Stimulated activated CD8-positive, alpha-beta memory T cell treated with anti-CD3 and anti-CD28 coated beads, Interleukin-7, amount 100 ng/mL, for 1 hour (primary cell): ENCODE data around the gene TOM1.

Source experiments
- DNase-seq, 2 donors: peaks; one replicate each; pipeline ENCODE4 v3.0.0-alpha.2; 2020; ENCODE audit warnings: low read depth in 2 of 2

The TOM1 gene

DNA sequence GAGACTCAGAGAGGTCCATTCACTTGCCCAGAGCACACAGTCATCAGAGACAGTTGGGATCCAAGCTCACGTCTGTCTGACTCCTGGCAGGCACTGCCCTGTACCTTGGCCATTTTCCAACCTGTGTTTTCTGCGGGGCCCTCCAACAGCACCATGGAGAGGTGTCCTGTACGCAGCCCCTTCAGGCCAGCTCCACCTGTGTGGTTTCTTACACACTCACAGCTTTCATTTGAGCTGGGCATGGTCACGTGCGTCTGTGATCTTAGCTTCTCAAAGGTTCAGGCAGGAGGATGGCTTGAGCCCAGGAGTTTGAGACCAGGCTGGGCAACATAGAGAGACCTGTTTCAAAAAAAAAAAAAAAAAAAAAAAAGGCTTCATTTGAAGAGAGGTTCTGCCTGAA, 24.4 kb downstream of the TOM1 start:
- DNase-seq: no peak

DNA sequence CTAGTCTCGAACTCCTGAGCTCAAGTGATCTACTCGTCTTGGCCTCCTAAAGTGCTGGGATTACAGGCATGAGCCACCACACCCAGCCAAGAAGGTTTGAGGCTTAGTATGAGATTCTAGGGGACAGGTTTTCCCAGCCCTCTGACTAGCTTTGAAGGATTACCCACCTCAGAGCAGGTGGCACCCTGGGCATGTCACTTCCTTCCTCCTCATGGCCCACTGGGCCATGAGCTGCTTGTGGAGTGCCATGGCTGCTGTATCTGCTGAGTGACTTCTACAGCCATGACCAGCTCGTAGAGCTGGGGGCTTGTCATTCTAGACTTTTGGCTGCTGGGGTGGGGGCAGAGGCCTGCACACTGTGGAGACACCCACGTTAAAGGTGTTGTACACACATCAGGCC, 25.1 kb downstream of the TOM1 start:
- DNase-seq: no peak

DNA sequence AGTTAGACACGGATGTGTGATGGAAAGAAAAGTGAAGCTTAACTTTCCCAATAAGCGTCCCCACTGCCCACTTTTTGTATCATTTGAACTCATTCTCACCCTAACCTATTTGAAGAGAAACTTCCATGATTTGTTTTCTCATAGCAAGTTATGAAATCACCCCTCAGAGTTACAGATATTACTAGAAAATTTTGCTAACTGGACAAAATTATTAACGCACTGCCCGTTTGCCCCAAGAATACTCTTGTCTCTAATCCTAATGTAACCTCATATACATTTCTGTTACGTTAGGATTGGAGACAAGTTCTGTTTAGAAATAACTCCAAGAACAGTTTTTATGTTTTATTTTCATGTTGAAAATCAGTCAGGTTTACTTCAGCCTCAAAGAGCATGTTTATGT, 25.5 kb downstream of the TOM1 start:
- DNase-seq: no peak

DNA sequence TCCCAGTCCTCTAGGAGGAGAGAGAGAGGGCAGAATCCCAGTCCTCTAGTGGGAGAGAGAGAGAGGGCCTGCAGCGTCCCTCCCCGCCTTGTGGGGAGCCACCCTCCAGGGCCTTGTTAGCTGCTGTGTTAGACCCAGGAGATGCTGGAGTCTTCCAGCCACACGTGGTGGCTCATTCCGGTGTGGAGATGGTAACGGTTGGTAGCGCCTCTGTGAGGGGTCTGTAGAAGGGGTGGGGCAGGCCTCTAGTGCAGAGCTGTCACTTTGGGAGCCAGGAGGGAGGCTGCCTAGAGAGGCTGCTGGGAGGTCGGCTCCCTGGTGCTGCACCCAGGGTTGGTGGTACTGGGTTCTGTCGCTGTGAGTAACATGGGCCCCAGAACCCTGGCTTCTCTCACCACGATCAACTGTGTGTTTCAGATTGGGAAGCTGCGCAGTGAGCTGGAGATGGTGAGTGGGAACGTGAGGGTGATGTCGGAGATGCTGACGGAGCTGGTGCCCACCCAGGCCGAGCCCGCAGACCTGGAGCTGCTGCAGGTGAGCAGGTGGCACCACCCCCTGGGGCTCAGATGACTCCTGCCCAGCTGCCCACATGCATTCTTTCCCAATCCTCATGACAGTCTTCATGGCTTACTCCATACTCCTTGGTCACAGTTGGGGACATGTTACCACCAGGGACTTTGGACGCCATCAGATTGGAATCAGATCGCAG, 27.3 kb downstream of the TOM1 start:
- no peak for DNase-seq

DNA sequence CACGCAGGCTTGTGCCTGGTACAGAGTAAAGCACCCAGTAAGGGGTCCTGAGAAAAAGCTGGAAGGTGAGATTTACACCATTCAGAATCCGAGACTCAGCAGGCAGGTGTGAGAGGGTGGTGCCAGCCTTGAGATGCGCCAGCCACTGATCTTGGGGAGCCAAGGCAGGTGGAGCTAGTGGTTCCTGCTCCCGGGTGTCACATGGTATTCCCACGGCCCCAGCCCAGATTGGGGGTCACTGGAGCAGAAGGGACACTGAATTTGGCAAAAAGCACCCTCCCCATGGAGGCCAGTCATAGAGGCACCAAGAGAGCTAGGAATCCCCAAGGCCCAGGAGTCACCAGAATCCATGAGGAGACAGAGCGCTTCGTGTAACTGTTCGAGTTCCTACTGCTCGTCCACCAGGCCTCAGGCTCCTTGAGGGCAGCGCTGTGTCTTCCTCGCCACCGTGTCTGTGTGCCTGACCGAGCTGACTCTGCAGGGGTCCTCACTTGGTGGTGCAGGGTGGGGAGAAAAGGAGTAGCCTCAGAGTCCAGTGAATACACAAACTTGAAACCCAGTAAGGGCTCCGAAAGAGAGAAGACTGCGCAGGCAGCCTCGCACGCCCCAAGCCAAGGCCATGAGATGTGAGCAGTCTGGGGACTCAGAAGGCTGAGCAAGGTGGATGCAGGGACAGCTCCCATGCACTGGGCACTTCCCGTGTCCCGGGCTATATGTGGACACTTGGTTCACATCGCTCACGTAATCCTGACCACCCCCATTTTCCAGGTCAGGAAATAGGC, 28.2 kb downstream of the TOM1 start:
- DNase-seq: no peak

DNA sequence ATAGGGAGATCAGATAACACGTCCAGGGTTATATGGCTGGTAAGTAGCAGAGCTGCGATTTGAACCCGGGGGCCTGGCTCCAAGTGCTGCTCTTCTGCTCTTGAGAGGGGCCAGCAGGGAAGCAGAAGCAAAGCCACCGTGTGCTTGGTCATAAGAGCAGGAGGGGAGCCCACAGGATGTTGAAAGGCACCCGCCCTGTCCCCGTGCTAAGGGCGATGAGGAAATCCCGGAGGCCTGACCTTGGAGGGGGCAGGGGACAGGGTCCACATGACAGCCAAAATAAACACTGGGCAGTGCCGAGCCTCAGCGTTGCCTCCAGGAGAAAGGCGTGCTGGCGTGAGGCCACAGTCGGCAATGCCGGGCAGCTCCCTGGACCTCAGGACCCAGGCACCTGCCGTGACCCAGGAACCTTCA, 28.8 kb downstream of the TOM1 start:
- no peak for DNase-seq

DNA sequence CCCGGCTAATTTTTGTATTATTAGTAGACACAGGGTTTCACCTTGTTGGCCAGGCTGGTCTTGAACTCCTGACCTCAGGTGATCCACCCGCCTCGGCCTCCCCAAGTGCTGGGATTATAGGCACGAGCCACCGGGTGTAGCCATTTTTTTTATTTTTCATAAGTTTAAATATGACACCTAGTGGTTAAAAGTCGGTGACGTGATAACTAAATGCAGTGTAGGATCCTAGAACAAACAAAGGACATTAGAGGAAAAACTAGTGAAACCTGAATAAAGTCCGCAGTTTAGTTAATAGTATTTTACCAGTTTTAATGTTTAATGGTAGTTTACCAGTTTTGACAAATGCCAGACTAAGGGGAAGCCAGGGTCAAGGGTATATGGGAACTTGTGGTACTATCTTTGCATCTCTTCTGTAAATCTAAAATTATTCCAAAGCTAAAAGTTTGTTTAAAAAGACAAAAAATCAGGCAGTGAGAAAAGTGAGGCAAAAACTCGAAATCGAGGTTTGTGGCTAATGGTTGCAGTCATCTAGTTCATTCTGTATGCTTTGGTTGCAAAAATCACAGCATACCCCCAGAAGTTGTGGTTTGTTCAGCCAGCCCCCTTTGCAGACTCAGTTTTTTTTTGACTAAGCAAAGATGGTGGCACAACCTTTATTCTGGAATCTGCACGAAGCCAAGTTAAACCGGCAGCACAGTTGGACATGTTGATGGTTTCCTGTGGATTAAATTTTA, 29.6 kb downstream of the TOM1 start:
- no peak for DNase-seq

DNA sequence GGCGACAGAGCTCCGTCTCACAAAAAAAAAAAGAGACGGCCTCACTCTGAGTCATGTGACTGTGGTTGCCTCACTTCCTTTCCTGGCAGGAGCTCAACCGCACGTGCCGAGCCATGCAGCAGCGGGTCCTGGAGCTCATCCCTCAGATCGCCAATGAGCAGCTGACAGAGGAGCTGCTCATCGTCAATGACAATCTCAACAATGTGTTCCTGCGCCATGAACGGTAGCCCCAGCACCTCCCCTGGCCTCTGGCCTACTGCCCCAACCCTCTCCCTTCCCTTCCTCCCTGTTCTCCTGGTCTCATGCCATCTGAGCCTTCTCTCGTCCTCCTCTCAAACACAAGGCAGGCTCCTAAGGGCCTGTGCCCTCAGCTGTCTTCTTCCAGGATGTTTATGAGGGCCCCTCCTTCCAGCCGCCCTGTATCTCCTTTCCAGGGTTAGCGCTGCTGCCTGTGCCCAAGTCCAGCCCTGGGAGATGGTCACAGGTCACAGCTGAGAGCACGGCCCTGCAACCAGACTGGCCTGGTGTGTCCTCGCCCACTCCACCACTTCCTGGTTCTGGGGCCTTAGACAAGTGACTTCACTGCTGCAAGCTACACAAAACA, 30.7 kb downstream of the TOM1 start:
- DNase-seq: no peak

DNA sequence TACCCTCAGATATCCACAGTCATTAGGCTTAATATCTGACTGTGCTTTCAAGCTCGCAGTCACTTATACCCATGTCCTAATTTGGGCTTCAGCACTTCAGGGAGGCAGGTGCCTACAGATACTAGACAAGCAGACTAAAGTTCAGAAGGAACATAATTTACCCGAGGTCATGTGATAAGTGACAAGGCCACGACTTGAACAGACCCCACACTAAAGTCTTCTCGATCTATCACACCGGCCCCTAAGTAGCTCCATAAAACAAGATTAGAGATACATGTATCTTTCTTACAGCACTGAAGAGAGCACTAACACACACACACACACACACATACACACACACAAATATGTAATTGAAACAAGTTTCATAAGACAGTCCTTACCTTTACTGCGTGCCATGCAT, 32.6 kb downstream of the TOM1 start:
- no peak for DNase-seq

DNA sequence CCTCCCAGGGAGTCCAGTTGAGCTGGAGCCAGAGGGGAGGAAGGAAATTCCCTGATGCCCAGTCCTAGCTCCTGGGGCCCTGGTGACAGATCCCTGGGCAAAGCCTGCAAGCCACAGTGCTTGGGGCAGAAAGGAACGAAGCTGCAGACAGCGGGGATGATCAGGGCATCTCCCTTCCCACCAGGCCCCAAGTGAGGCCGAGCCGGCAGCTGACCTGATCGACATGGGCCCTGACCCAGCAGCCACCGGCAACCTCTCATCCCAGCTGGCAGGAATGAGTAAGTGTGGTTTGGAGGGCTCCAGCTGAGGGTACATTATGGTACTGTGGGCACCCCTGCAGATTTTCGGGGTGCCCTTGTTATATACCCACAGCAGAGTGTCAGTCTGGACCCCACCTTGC, 33.5 kb downstream of the TOM1 start:
- no peak for DNase-seq

DNA sequence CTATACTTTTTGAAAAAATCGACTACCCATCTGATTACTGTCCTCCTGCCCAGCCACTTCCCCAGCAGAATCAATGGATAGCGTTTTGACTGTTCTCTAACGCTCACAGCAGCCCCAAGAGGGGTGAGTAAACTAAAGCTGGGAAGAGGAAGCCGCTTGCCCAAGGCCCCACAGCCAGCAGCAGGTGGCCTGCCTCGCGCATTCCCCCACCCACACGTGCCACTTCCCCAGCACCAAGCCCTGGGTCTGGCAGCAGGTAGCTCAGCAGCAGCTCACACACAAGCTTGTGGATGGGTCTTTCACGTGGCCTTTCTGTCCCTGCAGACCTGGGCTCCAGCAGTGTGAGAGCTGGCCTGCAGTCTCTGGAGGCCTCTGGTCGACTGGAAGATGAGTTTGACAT, 34.3 kb downstream of the TOM1 start:
- no peak for DNase-seq

DNA sequence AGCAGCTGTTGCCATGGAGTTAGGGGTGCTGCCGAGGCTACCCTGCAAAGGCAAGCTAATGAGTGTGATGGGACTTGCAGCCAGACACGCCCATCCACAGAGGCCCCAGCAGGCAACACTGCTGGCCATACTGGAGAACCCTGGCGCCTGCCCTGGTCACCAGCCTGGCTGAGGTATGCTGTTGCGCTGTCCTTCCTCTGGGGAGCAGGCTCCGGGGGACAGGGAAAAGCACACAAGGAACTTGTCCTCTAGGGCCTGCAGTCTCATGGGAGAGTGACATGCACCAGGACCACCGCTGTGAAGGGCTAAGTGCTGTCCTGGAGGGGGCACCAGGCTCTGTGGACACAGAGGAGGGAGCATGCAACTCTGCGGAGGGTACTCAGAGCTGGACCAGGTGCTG, 35.8 kb downstream of the TOM1 start:
- DNase-seq: no peak

DNA sequence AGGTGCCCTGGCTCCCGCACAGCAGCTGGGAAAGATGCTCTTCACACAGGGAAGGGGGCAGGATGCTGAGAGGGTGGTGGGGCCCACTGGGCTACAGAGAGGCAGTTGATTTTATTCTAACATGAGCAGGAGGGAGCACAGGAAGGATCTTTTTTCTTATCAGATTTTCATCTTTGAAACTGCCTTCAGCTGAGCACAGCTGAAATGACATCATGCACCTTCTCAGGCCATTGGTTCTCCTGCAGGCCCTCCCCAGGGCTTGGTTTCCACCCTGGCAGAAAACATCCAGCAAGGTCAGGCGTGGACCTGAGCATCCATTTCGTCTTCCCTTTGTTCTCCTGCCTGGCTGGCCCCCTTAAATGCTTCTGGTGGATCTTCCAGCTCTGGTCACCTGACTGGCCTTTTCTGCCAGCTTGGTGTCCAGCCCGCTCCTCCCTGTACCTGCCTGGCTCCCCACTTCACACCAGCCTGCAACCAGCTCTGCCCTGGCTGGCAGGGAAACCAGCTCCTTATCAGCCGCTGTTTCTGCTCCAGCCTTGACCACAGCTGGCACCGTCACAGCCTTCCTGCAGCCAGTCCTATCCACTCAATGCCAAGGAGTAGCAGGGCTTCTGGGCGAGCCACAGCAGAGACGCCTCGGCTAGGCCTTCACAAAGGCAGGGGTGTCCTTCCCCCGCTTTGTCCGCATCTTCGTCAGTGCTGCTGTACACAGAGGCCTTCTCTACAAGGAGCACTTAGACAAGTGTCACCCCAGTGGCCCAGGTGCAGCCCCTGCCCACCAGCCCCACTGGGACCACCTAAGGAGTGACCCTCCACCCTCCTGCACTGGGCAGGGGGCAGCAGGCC, 36.5 kb downstream of the TOM1 start:
- no peak for DNase-seq

DNA sequence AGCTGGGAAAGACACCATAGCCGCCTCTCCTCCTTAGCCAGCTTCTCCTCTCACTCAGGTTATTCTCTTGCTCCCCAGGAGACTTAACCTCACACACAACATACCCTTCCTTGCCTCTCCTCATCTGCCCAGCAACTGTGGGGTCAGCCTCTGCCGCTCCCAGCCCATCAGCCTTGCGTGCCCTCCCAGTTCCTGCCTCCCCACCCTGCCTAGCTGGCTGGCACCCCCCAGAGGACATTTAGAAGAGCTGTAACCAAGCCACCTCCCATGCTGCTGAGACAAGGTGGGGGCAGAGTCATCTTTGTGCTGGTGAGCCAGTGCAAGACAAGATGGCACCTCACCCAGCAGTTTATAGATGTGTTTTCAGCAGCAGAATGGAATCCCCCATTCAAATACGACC, 38.2 kb downstream of the TOM1 start:
- DNase-seq: no peak

DNA sequence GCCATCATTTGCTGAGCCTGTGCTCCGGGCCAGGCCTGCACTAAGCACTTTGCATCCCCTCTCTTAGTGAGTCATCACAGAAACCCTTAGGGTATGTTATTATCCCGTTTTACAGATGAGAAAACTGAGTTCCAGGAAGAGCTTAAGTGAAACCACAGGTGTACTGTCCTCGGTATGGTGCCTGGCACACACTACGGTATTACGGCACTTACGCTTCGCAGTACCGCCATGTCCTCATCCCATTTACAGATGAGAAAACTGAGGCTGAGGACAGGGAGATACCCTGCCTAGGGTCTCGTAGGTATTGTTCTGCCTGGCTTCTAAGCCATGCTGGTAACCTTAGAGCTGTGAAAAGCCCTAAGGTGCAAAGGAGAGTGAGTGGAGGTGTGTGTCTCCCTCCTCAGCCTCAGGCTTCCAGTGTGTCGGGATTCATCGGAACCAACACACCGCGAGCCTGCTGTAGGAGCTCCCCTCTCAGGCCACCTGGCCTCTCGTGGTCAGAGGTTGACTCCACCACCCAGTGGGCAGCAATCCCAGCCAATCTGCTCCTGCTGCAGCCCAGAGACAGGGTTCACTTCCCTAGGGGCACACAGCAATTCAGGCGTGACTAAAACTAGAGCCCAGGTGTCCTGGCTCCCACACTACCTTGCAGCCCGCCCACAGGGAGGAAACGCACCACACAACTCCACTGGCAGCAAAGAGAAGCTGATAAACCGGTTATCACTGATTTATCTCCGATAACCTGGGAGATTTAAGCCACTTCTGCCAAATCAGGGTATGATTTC, 41.6 kb downstream of the TOM1 start:
- no peak for DNase-seq

DNA sequence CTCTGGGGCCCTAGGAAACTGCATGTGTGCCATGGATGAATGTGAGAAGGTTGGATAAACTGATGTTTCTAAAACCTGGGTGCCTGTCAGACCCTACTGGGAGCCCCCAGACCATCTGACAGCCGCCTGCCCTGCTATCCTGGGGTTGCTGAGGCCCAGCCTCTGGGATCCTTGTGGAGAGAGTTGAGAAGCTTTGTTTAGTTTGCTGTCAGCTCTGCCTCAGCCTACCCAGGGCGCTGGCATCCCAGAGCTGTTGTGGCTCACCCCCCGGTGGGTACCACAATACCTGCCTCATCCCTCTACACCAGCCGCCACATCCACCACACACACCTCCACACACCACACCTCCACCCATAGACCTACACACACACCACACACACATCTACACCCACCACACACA, 42.7 kb downstream of the TOM1 start:
- no peak for DNase-seq

DNA sequence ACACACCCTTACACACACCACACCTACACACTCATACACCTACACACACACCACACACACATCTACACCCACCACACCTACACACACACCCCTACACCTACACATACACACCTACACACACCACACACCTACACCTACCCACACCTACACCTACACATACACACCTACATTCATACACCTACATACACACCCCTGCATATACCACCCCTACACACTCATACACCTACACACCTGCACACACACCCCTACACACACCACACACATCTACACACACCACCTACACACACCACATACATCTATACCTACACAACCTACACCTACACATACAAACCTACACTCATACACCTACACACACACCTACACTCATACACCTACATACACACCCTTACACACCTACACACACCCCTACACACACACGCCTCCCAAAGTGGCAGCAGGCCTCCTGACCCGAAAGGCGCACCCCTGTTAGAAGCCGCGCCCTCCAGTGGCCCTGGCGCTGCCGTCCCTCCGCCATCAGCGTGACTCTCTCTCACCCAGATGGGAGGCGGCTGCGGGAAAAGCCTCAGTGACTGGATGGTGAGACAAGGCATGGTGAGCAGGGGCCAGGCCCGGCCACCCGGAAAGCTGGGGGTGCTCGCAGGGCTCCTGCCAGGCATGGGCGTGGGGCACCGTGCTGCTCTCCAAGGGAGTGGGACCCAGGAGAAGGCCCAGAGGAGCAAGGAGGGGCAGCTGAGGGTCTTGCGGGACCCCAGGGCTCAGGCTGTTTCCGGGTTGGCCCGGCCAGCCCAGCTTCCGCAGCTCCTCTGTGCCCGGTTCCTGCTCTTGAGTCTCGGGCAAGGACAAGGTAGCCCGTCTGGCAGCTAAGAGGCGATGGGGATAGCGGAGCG, 44.2 kb downstream of the TOM1 start:
- no peak for DNase-seq

DNA sequence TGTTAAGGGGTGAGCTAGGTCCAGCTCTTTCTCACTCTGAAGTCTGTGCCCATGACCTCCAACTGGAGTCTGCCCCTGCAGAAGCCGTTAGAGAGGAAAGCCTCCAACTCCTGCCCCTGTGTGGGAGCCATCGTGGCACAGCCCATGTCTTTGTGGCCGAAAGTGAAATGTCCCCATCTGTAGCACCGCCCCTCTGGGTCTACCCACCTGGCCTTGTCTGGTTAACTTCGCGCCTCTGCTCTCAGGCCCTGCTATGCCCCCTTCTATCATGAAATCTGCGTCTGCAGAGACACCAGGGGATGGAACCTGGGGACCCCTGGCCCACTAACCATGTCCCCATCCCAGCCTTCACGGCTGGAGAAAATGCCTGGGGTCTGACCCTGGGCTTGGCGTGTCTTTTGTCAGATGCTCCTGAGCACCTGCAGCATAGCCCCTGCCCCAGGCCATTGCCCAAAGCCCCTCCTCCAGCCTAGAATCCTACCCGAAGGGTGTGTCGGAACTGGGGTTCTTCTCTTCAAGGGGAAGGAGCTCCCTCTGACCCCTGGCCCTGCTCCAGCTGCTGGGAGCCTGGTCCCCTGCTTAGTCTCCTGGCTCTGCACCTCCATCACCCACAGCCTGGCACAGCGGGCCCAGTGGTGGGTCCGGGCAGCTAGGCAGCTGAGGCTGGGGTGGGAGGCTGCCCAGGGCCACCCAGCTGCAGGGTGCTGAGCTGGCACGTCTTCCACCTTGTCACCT, 45.4 kb downstream of the TOM1 start:
- no peak for DNase-seq
